KMS-11 (cell line): ENCODE results near the gene ACY1.

ENCODE experiments used
- H2AFZ ChIP-seq: fragments of 200-600 bp; sonication (generic); 2 replicates; pipeline ENCODE4 v1.6.1; 2016; ENCODE audit warnings: antibody characterized with exemption, mixed run types, low read depth
- H3K27ac ChIP-seq: fragments of 200-600 bp; sonication (generic); 2 replicates; pipeline ENCODE4 v1.6.1; 2016; ENCODE audit warnings: mild to moderate bottlenecking, mixed run types
- H3K27me3 ChIP-seq: fragments of 200-600 bp; sonication (generic); 2 replicates; pipeline ENCODE4 v1.6.1; 2017; ENCODE audit warnings: mild to moderate bottlenecking, low read depth, mixed run types, moderate library complexity; ENCODE audit not compliant: insufficient read depth
- H3K36me3 ChIP-seq: fragments of 200-600 bp; sonication (generic); 2 replicates; pipeline ENCODE4 v1.6.1; 2017; ENCODE audit warnings: mild to moderate bottlenecking, mixed run types; ENCODE audit not compliant: insufficient read depth
- H3K4me1 ChIP-seq: fragments of 200-600 bp; sonication (generic); 2 replicates; pipeline ENCODE4 v1.6.1; 2016; ENCODE audit warnings: mild to moderate bottlenecking, low read depth, mixed run types; ENCODE audit not compliant: poor library complexity, severe bottlenecking
- H3K4me2 ChIP-seq: fragments of 200-600 bp; sonication (generic); 2 replicates; pipeline ENCODE4 v1.7.0; 2016; ENCODE audit warnings: mild to moderate bottlenecking, mixed run types
- H3K4me3 ChIP-seq: fragments of 200-600 bp; sonication (generic); IDR thresholded peaks from 2 replicates; pipeline ENCODE4 v1.6.1; 2017; ENCODE audit warnings: low read depth, low read length, mixed read lengths; ENCODE audit not compliant: insufficient read depth
- H3K79me2 ChIP-seq: fragments of 200-600 bp; sonication (generic); 2 replicates; pipeline ENCODE4 v1.6.1; 2016; ENCODE audit warnings: low read depth, mixed run types; ENCODE audit not compliant: insufficient read depth
- H3K9ac ChIP-seq: fragments of 200-600 bp; sonication (generic); 2 replicates; pipeline ENCODE4 v1.6.1; 2016; ENCODE audit warnings: mild to moderate bottlenecking, mixed run types
- H4K20me1 ChIP-seq: fragments of 200-600 bp; sonication (generic); 2 replicates; pipeline ENCODE4 v1.6.1; 2016; ENCODE audit warnings: mild to moderate bottlenecking, mixed run types; ENCODE audit not compliant: insufficient read depth
- CTCF ChIP-seq: fragments of 200-600 bp; sonication (generic); conservative IDR thresholded peaks from 2 replicates; pipeline ENCODE4 v1.6.1; 2017; ENCODE audit warnings: low read depth, mild to moderate bottlenecking, antibody characterized with exemption, low read length, moderate library complexity, mixed read lengths

Gene ACY1

GRCh38 chr3:52006820-52007133, 23.4 kb downstream of the ACY1 start:
- Histone ChIP-seq H3K4me2 (no peak overlapping the region), H4K20me1 (no peaks in the 10 kb centered on the region), H3K36me3 (no peaks in the 10 kb centered on the region), H3K9ac (no peak overlapping the region), H3K27ac (no peak overlapping the region), H3K79me2 (no peaks in the 10 kb centered on the region), H3K27me3 (no peaks in the 10 kb centered on the region), H3K4me3 (no peak overlapping the region), H3K4me1 (no peaks in the 10 kb centered on the region), H2AFZ (no peak overlapping the region)
- no peak for TF ChIP-seq CTCF

- H3K4me3 ChIP-seq = no peak overlapping the region
- no peak overlapping the region for H3K9ac ChIP-seq
- no peaks in the 10 kb centered on the region for H3K4me1 ChIP-seq
- no peak overlapping the region for H3K27ac ChIP-seq
- H3K79me2 ChIP-seq = no peaks in the 10 kb centered on the region
- no peaks in the 10 kb centered on the region for H4K20me1 ChIP-seq
- no peaks in the 10 kb centered on the region for H3K27me3 ChIP-seq
- no peaks in the 10 kb centered on the region for H3K36me3 ChIP-seq
- no peak for TF ChIP-seq CTCF
- no peak overlapping the region for H2AFZ ChIP-seq
- H3K4me2 ChIP-seq = no peak overlapping the region
These were observed 24.0 kb downstream of the ACY1 start for GRCh38 chr3:52007291-52007690.

GRCh38 chr3:52010431-52010830, 27.1 kb downstream of the ACY1 start:
- Histone ChIP-seq H3K36me3 (no peaks in the 10 kb centered on the region), H3K27me3 (no peaks in the 10 kb centered on the region), H2AFZ (no peak overlapping the region), H3K4me1 (no peaks in the 10 kb centered on the region), H3K4me3 (no peak overlapping the region), H3K27ac (no peak overlapping the region), H3K79me2 (no peaks in the 10 kb centered on the region), H4K20me1 (no peaks in the 10 kb centered on the region), H3K9ac (no peak overlapping the region), H3K4me2 (no peak overlapping the region)
- TF ChIP-seq CTCF = no peak

GRCh38 chr3:52012699-52013098, 29.4 kb downstream of the ACY1 start:
- Histone ChIP-seq H2AFZ (no peak overlapping the region), H3K79me2 (no peaks in the 10 kb centered on the region), H3K27me3 (no peaks in the 10 kb centered on the region), H4K20me1 (no peaks in the 10 kb centered on the region), H3K36me3 (no peaks in the 10 kb centered on the region), H3K4me3 (no peak overlapping the region), H3K9ac (no peak overlapping the region), H3K4me1 (no peaks in the 10 kb centered on the region), H3K27ac (no peak overlapping the region), H3K4me2 (no peak overlapping the region)
- no peak for TF ChIP-seq CTCF
